ENCODE results near the gene IPPK.

IPPK gene

GRCh38 chr9:92704528-92704927 lies 34.6 kb upstream of the IPPK start:
- TF ChIP-seq, protein P1, sequence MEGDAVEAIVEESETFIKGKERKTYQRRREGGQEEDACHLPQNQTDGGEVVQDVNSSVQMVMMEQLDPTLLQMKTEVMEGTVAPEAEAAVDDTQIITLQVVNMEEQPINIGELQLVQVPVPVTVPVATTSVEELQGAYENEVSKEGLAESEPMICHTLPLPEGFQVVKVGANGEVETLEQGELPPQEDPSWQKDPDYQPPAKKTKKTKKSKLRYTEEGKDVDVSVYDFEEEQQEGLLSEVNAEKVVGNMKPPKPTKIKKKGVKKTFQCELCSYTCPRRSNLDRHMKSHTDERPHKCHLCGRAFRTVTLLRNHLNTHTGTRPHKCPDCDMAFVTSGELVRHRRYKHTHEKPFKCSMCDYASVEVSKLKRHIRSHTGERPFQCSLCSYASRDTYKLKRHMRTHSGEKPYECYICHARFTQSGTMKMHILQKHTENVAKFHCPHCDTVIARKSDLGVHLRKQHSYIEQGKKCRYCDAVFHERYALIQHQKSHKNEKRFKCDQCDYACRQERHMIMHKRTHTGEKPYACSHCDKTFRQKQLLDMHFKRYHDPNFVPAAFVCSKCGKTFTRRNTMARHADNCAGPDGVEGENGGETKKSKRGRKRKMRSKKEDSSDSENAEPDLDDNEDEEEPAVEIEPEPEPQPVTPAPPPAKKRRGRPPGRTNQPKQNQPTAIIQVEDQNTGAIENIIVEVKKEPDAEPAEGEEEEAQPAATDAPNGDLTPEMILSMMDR (IDR thresholded peaks at IDR 0.05; ENCODE audit: low read depth, low read length, missing control alignments), result no peak
- H3K4me3 ChIP-seq (ENCODE audit: low read depth, low read length), result no peak overlapping the region
- no peak for DNase-seq (ENCODE audit: low read depth)

DNA sequence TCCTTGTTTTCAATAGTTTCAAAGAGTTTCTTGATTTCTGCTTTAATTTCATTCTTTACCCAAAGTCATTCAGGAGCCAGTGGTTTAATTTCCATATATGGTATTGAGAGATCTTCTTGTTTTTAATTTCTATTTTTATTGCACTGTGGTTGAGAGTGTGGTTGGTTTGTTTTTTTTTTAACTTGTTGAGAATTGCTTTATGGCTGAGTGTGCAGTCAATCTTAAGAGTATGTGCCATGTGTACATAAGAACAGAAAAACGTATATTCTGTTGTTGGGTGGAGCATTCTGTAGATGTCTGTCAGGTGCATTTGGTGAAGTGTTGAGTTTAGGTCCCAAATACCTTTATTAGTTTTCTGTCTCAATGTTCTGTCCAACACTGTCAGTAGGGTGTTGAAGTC lies 26.7 kb upstream of the IPPK start:
- no peak overlapping the region for H3K4me3 ChIP-seq (ENCODE audit: low read depth, low read length)
- no peak for DNase-seq (ENCODE audit: low read depth)
- TF ChIP-seq, protein P1 (IDR thresholded peaks at IDR 0.05; ENCODE audit: low read depth, low read length, missing control alignments), result no peak

GRCh38 chr9:92686954-92687353 lies 17.0 kb upstream of the IPPK start:
- TF ChIP-seq, protein P1 (IDR thresholded peaks at IDR 0.05; ENCODE audit: low read depth, low read length, missing control alignments), result peak; percentile 47
- no peak for DNase-seq (ENCODE audit: low read depth)
- no peak overlapping the region for H3K4me3 ChIP-seq (ENCODE audit: low read depth, low read length)

- H3K4me3 ChIP-seq (ENCODE audit: low read depth, low read length), result no peak overlapping the region
- TF ChIP-seq, protein P1 (IDR thresholded peaks at IDR 0.05; ENCODE audit: low read depth, low read length, missing control alignments), result no peak
- no peak for DNase-seq (ENCODE audit: low read depth)
These were observed 15.1 kb upstream of the IPPK start for GRCh38 chr9:92685022-92685421.

GRCh38 chr9:92682269-92682668 lies 12.3 kb upstream of the IPPK start:
- no peak overlapping the region for H3K4me3 ChIP-seq (ENCODE audit: low read depth, low read length)
- TF ChIP-seq, protein P1 (IDR thresholded peaks at IDR 0.05; ENCODE audit: low read depth, low read length, missing control alignments), result no peak

DNA sequence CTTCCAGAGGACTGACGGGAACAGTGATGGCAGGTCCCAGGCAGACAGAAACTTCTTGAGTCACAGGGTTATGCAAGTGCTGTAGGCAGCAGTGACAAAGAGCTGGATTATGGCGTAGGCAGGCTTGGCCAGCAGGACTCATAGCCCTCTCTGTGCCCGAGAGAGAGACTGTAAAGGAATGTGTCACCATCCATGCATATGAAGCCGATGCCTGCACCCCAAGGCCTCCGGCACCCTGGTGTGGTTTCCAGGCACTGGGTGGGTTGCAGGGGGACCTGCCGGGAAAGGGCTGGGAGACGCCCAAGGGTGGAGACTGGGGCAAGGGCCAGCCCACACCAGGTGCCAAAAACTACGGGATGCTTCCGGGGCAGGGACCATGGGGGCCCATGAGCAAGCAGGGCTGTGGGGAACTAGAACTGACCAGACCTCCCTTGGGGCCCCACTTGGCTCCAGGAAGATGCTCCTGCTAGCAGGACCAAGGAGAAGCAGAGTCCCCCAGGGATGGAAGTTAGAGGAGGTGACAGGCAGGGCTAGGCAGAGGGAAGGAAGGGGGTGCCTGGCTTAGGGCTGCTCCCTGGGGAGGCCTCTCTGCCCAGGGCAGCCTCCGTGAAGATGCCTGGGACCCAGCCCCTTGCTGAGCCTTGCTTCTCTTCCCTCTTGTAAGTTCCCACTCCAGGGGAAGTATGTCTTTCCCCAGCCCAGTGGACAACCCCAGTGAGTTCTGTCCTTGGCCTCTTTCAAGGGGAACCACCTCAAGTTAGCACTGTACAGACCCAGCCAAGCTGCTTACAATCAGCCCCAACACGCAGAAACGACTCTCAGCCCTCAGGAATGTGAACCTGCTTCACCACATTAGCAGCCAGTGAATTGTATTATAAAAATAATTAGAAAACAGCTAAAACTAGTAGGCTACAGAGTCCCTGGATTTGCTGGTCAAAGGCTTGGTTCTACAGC lies 10.5 kb upstream of the IPPK start:
- TF ChIP-seq, protein P1 (IDR thresholded peaks at IDR 0.05; ENCODE audit: low read depth, low read length, missing control alignments), result no peak
- no peak overlapping the region for H3K4me3 ChIP-seq (ENCODE audit: low read depth, low read length)
- DNase-seq (ENCODE audit: low read depth), result no peak

More at GRCh38 chr9:92682269-92682668, 12.3 kb upstream of the IPPK start:
- no peak for DNase-seq (ENCODE audit: low read depth)
